Chondrocyte (in vitro differentiated cells): ENCODE data around the gene LMTK2. TPM values are rescaled to one million over a fixed set of nuclear protein-coding genes. Genes with fewer than 3 reads are reported as not detected.

Experiments used
- DNase-seq: peaks from one replicate; pipeline ENCODE4 v3.0.0; 2021; ENCODE audit warnings: mixed read lengths, low spot score
- H3K27ac Mint-ChIP-seq: one replicate; pipeline ENCODE4 v1.8.0; 2021; ENCODE audit warnings: mild to moderate bottlenecking, moderate library complexity, mixed read lengths; ENCODE audit not compliant: unreplicated experiment
- H3K27me3 Mint-ChIP-seq: 2 replicates; pipeline ENCODE4 v1.8.0; 2021; ENCODE audit warnings: low read depth, mixed read lengths
- H3K36me3 Mint-ChIP-seq: 2 replicates; pipeline ENCODE4 v1.8.0; 2021; ENCODE audit warnings: low read depth, mixed read lengths
- H3K4me1 Mint-ChIP-seq: 2 replicates; pipeline ENCODE4 v1.8.0; 2021; ENCODE audit warnings: low read depth, mild to moderate bottlenecking, mixed read lengths
- H3K4me3 Mint-ChIP-seq: one replicate; pipeline ENCODE4 v1.8.0; 2021; ENCODE audit warnings: mild to moderate bottlenecking, moderate library complexity, mixed read lengths; ENCODE audit not compliant: unreplicated experiment
- H3K9me3 Mint-ChIP-seq: 2 replicates; pipeline ENCODE4 v1.8.0; 2021; ENCODE audit warnings: low read depth, mixed read lengths
- CTCF ChIP-seq: fragments of 200-600 bp; sonication (generic); IDR thresholded peaks from 2 replicates; pipeline ENCODE4 v1.5.0; 2021; ENCODE audit warnings: antibody characterized with exemption, mild to moderate bottlenecking, moderate library complexity
- total RNA-seq: library from RNA; stranded (reverse); gene quantifications from 3 replicates; pipeline ENCODE4 v1.2.1, GENCODE V29; 2021

Gene LMTK2
- total RNA-seq, 1 donor from 2014 or later: 15.0 TPM

- Mint-ChIP-seq H3K9me3 (peaks cover 2% of the 10 kb centered on the region), H3K36me3 (peaks cover 17% of the 10 kb centered on the region), H3K4me1 (peaks cover 28% of the 10 kb centered on the region), H3K27me3 (no peaks in the 10 kb centered on the region), H3K4me3 (no peak overlapping the region), H3K27ac (peak overlapping the region; percentile 99)
- TF ChIP-seq CTCF: no peak
- no peak for DNase-seq
Observed at GRCh38 chr7:98238976-98239375, 132.3 kb downstream of the LMTK2 start.

- no peak for DNase-seq
- Mint-ChIP-seq H3K4me3 (no peak overlapping the region), H3K9me3 (peaks cover 2% of the 10 kb centered on the region), H3K36me3 (peaks cover 15% of the 10 kb centered on the region), H3K27ac (peak overlapping the region; percentile 78), H3K4me1 (peaks cover 24% of the 10 kb centered on the region), H3K27me3 (no peaks in the 10 kb centered on the region)
- peak; percentile 85 for TF ChIP-seq CTCF
Observed at GRCh38 chr7:98240961-98241673, 134.5 kb downstream of the LMTK2 start.

- peaks cover 2% of the 10 kb centered on the region for H3K9me3 Mint-ChIP-seq
- H3K4me1 Mint-ChIP-seq: peaks cover 24% of the 10 kb centered on the region
- peak; percentile 33 for TF ChIP-seq CTCF
- no peak overlapping the region for H3K4me3 Mint-ChIP-seq
- peaks cover 15% of the 10 kb centered on the region for H3K36me3 Mint-ChIP-seq
- H3K27me3 Mint-ChIP-seq: no peaks in the 10 kb centered on the region
- no peak overlapping the region for H3K27ac Mint-ChIP-seq
- no peak for DNase-seq
Observed at GRCh38 chr7:98241674-98242241, 135.1 kb downstream of the LMTK2 start.

GRCh38 chr7:98242342-98242741 is 135.7 kb downstream of the LMTK2 start:
- H3K36me3 Mint-ChIP-seq: peaks cover 15% of the 10 kb centered on the region
- H3K27ac Mint-ChIP-seq: no peak overlapping the region
- DNase-seq: no peak
- H3K9me3 Mint-ChIP-seq: peaks cover 2% of the 10 kb centered on the region
- no peaks in the 10 kb centered on the region for H3K27me3 Mint-ChIP-seq
- H3K4me1 Mint-ChIP-seq: peaks cover 24% of the 10 kb centered on the region
- TF ChIP-seq CTCF: no peak
- H3K4me3 Mint-ChIP-seq: no peak overlapping the region

- Mint-ChIP-seq H3K36me3 (peaks cover 13% of the 10 kb centered on the region), H3K9me3 (peaks cover 2% of the 10 kb centered on the region), H3K4me1 (peaks cover 24% of the 10 kb centered on the region), H3K27me3 (no peaks in the 10 kb centered on the region), H3K4me3 (no peak overlapping the region), H3K27ac (no peak overlapping the region)
- no peak for TF ChIP-seq CTCF
- no peak for DNase-seq
Observed at GRCh38 chr7:98242934-98243333, 136.3 kb downstream of the LMTK2 start.
